GM08714 (cell line): ENCODE results near the gene ETF1.
A peak's percentile ranks its signal among the peaks of the same experiment; 100 is the strongest.

ENCODE experiments used
- H3K4me3 ChIP-seq: fragments of 200-500 bp; sonication (Bioruptor generic); 2 replicates; pipeline ENCODE4 v1.5.1; 2014; ENCODE audit warnings: mild to moderate bottlenecking, low read length, inconsistent platforms
- ZNF274 ChIP-seq: IDR thresholded peaks from 2 replicates; pipeline ENCODE4 v1.6.1; 2012; ENCODE audit warnings: mild to moderate bottlenecking, low read depth, low read length

ETF1 gene

GRCh38 chr5:138544181-138545134, 1.4 kb upstream of the ETF1 start:
- peak overlapping the region; percentile 79 for H3K4me3 ChIP-seq
- no peak for TF ChIP-seq ZNF274

DNA sequence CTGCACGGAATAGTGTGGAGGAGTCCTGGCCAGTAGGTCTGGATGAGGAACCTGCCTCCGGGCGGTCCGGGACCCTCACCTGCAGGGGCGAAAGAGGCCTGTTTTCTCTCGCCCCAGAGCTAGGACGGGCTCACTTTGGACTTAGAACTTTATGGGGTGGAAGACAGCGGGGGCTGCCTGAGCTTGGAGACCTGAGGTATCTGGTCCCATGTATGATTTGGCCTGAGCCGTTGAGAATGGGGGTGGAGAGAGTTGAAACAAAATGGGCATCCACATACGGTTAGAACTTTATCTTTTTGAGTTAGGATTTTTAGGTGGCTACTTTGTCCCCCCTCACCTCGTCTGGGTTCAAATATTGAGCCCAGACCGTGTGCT, 681 bp upstream of the ETF1 start:
- peak overlapping the region; percentile 79 for H3K4me3 ChIP-seq
- no peak for TF ChIP-seq ZNF274

DNA sequence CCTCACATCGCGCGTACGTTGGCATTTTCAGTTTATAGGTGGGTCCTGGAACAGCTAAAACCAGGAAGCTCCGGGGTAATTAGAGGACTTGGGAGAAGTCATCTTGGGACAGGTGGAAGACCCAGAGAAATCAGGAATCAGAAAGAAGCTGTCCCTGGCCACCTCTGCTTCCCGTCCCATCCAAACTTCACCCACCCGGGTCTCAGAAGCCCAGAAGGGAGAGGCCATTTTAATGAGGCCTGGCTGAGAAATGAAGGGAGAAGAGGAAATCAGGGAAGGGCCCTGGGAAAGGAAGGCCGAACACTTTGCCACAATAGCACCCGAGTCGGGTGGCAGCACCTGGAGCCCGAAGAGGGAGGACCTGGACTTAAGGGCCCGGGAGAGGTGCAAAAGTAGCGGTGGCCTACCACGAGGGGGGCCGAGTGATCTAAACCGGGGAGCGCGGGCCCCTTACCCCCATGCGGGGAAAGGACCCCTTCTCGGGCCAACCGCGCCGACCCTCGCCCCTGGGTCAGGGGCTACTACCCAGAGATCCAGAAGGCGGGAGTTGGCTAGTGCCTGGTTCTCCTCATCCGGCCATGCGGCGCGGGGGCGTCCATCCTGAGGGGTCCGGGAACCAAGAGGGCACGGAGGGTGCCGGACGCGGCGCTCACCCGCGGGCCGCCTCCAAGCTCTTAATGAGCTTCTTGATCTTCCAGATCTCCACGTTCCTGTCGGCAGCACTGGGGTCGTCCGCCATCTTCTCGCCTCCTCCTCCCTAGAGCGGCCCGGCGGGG, 668 bp downstream of the ETF1 start:
- TF ChIP-seq ZNF274 = no peak
- peak overlapping the region; percentile 95 for H3K4me3 ChIP-seq

DNA sequence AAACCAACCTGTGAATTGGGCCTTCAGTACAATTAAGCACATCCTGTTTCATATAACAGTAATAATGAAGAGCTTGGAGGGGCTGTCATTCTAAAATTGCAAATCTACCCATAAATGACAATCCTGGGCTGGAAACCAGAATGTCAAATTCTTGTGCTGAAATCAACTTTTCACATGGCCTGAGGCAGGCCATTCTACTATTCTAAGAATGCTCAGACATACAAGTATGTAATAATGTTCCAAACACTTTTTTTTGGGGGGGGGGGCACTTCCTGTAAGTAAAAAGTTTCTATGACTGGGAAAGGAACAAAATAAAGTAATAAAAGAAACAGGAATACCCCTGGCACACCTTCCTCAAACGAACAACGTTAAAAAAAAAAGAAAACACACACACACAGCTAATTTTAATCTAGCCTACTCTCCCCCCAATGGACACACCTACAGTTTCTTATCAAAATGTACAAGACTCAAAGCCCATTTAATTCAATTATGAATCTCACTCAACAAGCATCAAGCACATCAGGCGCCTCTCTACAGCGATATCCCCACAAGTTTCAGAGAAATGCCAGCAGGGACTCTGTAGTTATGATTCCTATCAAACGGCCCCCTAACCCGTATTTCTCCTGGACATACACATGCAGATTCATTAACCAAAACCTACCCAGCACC, 1.4 kb downstream of the ETF1 start:
- TF ChIP-seq ZNF274 = no peak
- H3K4me3 ChIP-seq = peak overlapping the region; percentile 95

DNA sequence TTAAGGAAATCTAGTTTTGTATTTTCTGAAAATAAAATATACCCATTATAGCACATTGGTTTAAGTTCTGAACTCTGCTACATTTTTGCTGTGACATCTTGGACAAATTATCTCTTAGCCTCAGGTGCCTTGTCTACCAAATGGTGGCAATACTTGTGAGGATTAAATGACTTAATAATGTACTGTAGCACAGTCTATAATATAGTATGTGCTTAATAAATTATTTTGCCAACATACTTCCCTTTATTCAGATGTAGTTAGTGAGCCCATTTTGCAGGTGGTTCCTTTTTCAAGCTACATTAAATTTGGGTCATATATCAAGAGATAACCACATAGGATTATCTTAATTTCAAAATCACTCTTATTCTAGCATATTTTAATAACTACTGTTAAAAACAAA, 3.2 kb downstream of the ETF1 start:
- no peak overlapping the region for H3K4me3 ChIP-seq

DNA sequence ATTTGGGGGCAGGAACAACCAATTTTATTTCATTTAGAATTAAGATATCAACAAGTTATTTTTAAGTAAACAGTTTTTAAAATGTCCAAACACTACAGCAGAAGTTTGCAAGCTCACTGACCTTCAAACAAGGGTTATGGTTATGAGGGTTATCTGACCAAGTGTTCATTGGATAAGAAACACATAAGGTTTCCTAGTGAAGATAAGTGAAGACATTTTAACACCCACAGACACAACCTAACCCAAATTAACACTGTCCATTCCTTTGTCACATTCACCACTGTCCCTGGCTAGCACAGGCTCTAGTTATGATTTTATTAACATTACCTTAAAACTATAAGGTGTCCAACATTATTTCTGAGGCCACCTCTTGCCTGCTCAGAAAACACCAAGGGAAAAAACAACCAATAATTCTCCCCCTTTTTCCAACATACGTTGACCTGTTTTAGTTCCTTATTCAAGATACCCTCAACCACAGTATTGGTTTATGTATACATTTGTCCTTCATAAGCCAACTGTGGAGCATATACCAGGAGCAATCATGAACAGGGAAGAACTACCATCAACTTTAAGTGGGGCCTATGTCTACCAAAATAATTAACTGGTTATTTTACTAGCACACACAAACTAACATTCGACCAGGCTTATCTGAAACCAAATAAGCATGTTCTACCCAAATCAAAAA, 4.0 kb downstream of the ETF1 start:
- no peak overlapping the region for H3K4me3 ChIP-seq
- no peak for TF ChIP-seq ZNF274

More for the DNA sequence above, 3.2 kb downstream of the ETF1 start:
- no peak for TF ChIP-seq ZNF274

DNA sequence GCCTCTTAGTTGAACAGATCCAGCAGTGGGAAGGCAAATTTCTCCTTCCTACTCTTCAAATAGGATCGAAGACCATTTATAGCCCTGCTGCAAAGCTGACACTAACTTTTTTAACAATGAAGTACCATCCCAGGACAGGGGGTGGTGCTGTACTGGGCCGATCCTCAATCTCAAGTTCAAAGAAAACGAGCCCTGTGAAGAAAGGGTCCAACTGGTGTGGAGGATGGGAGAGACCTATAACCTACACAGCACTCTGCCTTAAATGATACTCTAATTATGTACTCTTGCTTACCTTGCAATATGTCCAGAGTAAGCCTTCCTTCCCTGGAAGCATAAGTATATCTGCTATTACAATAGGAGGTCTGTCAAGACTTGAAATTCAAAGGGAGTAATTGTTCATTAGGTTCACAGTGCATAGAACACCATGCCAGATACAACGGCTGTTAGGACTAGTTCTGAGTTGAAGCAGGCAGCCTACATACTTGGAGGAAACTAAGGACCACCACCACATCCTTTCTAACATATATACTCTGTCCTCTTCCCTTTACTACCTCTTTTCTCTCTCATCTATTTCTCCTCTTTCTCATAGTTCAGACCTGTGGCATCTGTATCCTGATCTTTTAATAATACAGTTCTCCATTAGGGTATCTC, 6.2 kb downstream of the ETF1 start:
- H3K4me3 ChIP-seq = no peak overlapping the region

GRCh38 chr5:138536215-138536614, 6.8 kb downstream of the ETF1 start:
- TF ChIP-seq ZNF274 = no peak
- no peak overlapping the region for H3K4me3 ChIP-seq

More for the DNA sequence above, 6.2 kb downstream of the ETF1 start:
- TF ChIP-seq ZNF274 = no peak

- H3K4me3 ChIP-seq = no peak overlapping the region
- TF ChIP-seq ZNF274 = no peak
These were observed 8.8 kb downstream of the ETF1 start for GRCh38 chr5:138533973-138534941.

DNA sequence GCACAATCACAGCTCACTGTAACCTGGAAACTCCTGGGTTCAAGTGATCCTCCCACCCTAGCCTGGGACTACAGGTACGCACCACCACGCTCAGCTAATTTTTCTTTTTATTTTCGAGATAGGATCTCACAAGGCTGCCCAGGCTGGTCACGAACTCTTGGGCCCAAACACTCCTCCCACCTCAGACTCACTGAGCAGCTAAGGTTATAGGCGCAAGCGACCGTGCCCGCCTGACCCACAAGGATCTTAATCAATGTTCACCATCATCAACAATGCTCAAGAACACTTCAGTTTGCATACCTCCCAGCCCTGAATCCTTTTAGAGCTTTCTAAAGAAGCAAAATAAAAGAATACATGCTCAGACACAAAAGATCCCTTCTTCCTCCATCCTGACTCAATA, 13.2 kb downstream of the ETF1 start:
- H3K4me3 ChIP-seq = no peak overlapping the region

GRCh38 chr5:138528744-138529469, 14.1 kb downstream of the ETF1 start:
- TF ChIP-seq ZNF274 = no peak
- H3K4me3 ChIP-seq = no peak overlapping the region

More for the DNA sequence above, 13.2 kb downstream of the ETF1 start:
- TF ChIP-seq ZNF274 = no peak

DNA sequence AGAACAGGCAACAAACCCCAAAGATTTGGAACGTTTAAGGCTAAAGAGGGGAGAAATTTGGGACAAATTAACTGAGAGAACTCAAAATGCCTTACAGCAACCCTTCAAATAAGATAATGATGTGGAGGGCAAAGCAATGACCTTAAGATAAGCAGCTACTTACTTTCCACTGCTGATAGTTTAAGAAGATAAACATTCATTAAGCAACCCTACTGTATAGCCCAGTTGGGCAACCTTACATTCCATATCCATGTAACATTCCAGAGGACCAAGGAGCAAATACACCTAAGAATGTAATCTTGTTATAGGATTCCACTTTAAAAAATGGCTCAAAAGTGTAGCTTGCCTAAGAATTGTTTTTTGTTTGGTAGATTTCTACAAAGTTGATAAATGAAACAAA, 14.8 kb downstream of the ETF1 start:
- no peak overlapping the region for H3K4me3 ChIP-seq
- no peak for TF ChIP-seq ZNF274
